SIG-M5 (cell line): ENCODE data around the gene ABHD14A.

Source experiments
- DNase-seq: peaks from one replicate; lab custom pipeline; 2025; lab: John Stamatoyannopoulos, UW

ABHD14A gene

GRCh38 chr3:51997172-51997571, 22.3 kb downstream of the ABHD14A start:
- no peak for DNase-seq

GRCh38 chr3:51997935-51998596, 23.2 kb downstream of the ABHD14A start:
- no peak for DNase-seq

- no peak for DNase-seq
Observed at GRCh38 chr3:51998774-51999173, 23.9 kb downstream of the ABHD14A start.

- DNase-seq: no peak
Observed at GRCh38 chr3:51999846-52000245, 25.0 kb downstream of the ABHD14A start.

GRCh38 chr3:52001443-52001974, 26.6 kb downstream of the ABHD14A start:
- no peak for DNase-seq

GRCh38 chr3:52002748-52003147, 27.9 kb downstream of the ABHD14A start:
- DNase-seq: no peak

GRCh38 chr3:52004163-52004787, 29.4 kb downstream of the ABHD14A start:
- DNase-seq: no peak

- DNase-seq: no peak
Observed at GRCh38 chr3:52004906-52005395, 30.1 kb downstream of the ABHD14A start.

- no peak for DNase-seq
Observed at GRCh38 chr3:52005571-52005986, 30.7 kb downstream of the ABHD14A start.

GRCh38 chr3:52006017-52006819, 31.4 kb downstream of the ABHD14A start:
- DNase-seq: no peak

- DNase-seq: no peak
Observed at GRCh38 chr3:52006820-52007133, 31.9 kb downstream of the ABHD14A start.

- no peak for DNase-seq
Observed at GRCh38 chr3:52007291-52007690, 32.4 kb downstream of the ABHD14A start.

GRCh38 chr3:52010431-52010830, 35.6 kb downstream of the ABHD14A start:
- no peak for DNase-seq

- DNase-seq: no peak
Observed at GRCh38 chr3:52012699-52013098, 37.8 kb downstream of the ABHD14A start.

- DNase-seq: no peak
Observed at GRCh38 chr3:52013802-52014598, 39.1 kb downstream of the ABHD14A start.

GRCh38 chr3:52014613-52015012, 39.7 kb downstream of the ABHD14A start:
- no peak for DNase-seq

GRCh38 chr3:52015438-52016228, 40.8 kb downstream of the ABHD14A start:
- no peak for DNase-seq

- DNase-seq: no peak
Observed at GRCh38 chr3:52017586-52017985, 42.7 kb downstream of the ABHD14A start.

- no peak for DNase-seq
Observed at GRCh38 chr3:52018319-52019000, 43.6 kb downstream of the ABHD14A start.

GRCh38 chr3:52019352-52020080, 44.7 kb downstream of the ABHD14A start:
- DNase-seq: no peak
